CD4-positive, alpha-beta T cell treated with Interferon alpha-2 for 1 hour (primary cell): ENCODE measurements around the gene MARCHF10.

ENCODE experiments used
- DNase-seq, 2 donors: peaks; one replicate each; pipeline ENCODE4 v3.0.0-alpha.2; 2020 to 2022

Gene MARCHF10

DNA sequence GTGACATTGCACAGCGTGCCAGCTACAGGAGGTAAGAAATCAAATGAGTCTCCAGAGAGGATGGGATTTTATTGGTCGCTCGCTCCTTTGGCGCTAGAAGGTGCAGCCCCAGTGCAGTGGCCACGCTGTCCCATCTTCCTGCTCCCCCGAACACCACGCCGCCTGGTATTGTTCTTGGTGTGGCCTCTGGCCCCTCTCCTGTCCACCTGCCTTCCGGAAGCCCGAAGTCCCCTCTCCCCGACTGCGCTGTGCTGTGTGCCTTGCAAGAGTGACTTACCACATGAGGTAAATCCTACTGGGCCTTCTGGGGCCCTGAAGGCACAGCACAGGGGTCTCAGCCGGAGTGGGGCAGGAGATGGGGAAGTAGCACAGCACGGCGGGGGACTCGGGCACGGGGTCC, 58.2 kb downstream of the MARCHF10 start:
- DNase-seq = no peak

DNA sequence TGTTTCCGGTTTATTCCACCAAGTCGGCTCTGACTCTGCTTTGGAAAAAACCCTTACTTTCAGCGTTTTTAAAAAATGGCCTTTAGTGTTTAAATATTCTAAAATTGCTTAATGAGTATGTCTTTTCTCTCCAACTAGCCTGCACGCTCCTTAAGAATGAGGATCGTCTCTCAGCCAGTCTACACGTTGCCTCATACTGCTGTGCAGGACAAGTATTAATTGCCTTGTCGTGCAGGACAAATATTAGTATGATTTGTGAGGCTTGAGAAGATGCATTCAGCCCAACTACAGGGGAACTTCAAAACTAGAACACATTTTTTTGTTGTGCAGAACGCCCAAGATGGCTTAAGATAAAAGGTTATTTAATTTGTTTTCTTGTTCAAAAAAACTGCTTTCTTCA, 61.2 kb downstream of the MARCHF10 start:
- no peak for DNase-seq

DNA sequence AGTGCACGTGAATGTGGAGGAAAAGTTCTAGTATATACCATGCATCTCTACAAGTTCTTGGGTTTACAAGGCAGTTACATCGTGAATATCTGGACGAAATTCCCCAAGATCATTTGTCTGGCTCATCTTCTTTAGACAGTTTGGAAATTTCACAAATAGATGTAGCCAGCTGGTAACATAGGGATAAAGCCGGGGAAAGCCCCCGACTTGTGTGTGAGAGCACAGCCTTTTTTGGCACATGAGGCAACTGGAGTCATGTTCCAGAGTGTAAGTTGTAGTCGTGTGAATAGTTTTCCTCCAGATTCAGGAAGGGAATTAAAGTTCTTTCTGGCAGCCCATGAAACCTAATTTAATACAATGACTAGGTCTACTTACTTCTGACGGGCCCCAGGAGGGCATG, 62.3 kb downstream of the MARCHF10 start:
- DNase-seq = no peak

DNA sequence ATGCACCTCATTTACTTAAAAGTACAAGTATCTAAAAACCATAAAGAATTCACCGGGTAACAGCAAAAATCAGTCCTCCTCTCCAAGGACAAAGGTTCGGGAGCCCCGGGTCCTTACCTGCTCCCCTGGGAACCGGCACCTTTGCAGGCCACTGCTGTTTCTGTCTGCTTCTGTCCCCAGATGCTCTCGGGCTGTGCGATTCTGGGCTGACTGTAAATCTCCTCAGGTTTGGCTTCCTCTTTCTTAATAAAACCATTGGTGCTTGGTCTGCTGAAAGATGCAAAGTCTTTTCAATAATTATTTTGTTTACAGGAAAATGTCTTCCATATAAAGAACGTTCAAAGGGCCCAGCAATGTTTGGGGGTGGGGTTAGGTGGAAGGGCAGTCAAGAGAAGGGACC, 63.9 kb downstream of the MARCHF10 start:
- no peak for DNase-seq

DNA sequence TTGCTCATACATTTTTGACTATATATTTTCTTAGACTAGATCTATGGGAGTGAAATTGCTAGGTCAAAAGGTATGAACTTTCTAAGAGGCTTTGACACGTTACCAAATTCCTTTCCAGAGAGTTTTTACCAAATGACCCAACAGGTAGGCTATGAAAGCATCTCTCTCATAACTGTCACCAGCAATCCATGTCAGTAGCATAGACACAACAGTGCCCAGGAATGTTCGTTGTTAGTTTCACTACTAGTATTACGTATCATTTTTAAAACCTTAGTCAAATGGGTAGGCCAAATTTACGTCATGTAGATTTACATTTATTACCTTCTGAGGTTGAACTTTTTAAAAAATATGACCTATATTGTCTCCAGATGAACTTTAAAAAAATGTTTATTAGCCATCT, 66.8 kb downstream of the MARCHF10 start:
- DNase-seq = no peak

DNA sequence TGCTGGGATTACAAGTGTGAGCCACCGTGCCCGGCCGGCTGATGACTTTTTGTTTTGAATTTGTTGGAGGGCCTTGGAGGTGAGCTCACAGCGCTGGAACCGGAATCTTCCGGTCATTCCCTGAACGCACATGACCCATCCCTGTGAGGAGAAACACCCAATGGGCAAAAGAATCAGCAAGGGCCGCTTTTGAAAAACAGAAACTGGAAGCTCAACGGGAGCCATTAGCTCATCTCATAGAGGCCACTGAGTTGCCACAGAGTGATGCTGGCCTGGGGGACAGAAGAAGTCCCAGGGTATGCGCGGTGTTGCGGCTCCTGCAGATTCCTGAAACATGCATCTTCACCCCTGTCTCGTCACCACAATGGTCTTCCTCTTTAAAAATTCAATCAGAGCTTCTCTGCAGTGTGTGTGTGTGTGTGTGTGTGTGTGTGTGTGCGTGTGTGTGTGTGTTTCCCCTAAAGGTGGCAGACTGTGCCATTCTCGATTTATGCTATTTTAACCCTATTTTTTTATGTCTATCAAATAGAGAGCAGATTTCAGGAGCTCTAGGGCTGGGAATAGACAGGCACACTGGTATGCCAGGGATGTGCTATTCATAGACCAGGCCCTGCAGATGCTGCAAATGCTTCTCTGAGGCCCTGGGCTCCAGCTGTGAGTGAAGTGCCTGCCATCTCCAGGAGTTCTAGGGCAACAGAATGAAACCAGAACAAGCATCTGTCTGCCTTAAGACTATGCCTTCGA, 68.3 kb downstream of the MARCHF10 start:
- no peak for DNase-seq

DNA sequence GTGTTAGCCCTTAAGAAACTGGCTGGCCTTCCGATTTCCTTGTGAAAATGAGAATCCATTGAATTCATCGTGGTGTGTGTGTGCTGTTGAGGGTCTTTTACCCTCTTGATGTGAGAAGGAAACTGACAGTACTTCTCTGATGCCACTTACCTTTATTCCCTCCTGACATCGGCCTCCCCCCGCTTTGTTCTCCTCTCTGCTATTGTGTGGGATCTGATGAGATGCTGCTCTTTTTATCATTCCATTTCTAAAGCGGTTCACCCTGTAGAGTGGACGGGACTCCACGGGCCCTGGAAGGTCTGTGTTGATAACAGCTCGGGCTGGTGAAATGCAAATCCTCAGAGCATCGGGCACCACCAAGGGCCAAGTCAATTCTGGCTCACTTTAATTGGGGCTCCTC, 69.8 kb downstream of the MARCHF10 start:
- DNase-seq = no peak

DNA sequence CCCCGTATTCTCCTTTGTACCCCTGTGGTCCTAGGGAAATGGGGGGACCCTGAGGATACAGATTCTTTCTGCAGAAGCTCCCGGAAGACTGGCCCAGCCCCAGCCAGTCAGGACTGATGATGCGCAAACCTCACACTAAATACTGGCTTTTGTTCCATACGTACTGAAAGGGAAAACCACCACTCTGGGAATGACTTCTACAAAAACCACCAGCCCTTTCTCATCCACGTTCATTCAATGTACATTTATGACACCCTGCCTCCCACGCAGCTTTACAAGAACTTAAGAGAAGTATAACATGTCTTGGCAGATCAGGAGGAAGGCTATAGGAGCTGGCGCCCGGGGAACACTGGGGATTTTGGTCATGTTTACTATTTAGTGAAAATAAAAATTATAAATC, 70.6 kb downstream of the MARCHF10 start:
- DNase-seq = no peak

DNA sequence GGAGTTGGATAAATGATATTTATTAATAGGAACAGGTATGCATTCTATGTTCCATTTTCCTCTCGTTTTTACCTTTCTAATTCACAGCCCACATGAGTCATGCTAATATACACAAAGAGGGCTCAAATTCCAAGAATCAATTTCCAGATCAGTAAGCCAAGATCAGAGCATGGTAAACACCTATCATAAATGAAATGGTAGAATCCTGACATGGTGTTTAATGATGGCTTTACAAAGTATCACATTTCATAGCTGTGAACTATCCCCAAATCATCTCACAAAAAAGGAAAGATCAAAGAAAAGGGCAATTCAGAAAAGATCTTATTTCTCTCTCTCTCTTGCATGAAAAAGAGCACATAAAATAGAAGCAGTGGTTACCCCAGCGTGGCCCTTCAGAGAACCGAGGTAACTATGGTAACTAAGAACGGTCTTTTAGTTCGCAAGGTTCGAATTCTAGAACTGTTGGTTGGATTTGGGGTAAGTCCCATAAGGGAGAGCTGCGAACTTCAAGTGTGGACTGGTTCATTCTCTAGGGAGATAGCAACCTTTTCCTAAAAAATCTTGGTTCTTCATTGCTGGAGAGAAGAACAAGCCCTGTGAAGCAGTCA, 73.0 kb downstream of the MARCHF10 start:
- no peak for DNase-seq

DNA sequence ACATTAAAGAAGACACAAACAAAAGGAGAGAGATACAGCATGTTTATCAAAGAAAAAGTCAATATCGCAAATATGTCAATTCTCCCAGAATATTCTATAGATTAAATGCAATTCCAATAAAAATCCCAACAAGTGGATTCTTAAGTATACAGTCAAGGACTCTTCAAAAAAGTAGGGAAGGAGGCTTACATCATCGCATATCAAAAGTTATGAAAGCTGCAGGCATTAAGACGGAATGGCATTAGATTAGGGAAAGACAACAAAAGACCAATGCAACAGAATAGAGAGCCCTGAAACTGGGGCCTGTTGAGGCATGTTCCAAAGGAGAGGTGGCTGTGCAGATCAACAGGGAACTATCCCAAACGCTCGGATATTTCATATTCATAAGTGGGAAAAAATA, 76.0 kb downstream of the MARCHF10 start:
- no peak for DNase-seq

DNA sequence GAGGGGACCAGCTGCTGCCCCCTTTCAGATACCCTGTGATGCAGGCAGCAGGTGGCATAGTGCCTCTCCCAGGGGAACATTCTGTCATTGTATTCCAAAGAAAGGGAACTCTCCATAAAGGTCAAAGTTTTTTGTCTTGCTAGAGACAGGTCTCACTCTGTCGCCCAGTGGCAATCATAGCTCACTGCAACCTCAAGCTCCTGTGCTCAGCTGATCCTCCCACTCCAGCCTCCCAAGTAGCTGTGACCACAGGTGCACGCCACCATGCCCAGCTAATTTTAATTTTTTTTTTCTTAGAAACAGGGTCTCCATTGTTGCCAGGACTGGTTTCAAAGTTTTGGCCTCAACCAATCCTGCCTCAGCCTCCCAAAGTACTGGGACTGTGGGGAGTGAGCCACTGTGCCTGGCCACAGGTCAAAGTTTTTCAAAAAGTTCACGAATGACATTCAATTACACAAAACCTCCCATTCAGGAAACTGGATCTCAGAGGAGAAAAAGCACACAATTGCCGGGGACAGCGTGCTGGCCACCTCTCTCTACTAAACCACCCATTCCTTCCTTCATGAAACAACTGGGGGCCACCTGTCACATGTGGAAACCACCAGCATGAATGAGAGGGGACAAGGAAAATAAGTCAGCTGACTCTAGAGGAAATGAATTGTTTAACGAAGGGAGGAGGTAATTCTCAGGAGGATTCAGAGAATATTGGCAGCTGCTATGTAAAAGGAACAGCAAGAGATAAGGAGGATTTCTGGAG, 80.0 kb downstream of the MARCHF10 start:
- no peak for DNase-seq

DNA sequence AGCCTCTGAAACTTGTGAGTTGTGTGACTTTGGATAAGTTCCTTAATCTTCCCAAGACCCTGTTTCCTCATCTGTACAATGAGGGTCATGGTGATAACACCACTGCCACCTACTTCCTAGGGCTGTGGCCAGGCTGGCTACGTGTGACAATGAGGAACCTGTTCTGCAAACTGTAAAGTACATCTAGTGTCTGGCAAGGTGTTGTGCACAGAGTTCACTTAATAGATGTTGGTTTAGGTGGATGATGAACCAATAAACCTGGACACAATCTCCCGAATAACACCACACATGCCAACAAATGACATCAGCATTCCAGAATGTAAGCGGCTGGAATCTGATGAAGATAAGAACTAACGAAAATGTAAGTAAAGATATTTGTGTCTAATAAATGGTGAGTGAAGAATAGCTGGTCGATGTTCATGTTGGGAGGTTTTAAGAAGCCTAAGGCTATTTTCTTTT, 82.3 kb downstream of the MARCHF10 start:
- DNase-seq = no peak

DNA sequence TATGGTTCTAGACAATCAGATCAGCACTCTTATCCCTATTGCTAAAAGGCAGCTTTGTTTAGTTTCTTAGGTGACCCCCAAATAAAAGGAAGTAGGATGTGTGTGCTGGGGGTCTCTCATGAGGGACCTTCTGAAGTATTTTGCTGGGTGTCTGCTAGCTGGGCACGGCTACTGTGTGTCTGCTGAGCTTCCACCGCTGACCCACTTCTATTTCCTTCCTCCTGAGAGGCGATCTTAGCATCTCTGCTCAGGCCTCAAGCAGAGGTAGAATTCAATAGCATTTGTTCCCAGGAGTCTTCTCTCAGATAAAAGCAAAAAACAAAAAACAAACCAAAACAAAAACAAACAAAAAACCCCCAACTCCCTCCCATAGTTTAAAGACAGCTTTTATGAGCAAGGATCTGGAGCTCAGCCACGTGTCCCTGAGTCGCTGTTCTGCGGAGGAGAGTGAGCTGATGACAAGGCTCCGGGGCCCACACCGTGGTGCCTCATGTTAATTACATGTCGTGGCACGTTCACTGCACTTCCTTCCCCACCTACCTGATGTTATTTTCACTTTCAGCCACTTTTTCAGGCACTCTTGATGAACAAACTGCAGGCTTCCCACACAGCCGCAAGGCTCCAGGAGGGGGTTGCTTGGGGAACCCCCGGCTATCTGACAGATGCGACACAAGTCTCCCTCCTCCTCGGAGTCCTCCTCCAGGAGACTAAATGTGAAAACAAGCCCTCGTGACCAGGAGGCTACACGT, 83.5 kb downstream of the MARCHF10 start:
- DNase-seq = peak; percentile 69 to 80

DNA sequence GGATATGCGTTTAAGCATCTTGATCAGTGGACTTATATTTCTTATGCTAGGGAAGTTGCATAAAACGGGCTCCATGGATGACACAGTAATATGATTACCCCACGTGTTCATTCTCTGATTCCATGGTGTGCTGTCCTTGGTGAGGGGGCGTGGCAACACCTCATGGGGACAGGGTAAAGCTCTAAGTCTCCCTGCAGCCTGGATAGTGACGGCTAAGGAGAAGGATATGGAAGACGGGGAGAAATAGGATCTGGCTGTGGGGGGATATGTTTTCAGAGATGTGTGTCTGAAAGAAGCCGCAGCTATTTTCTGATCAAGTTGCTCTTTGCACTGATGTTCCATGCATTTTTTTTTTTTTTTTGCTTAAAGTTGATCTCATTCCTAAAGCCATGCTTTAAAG, 84.3 kb downstream of the MARCHF10 start:
- DNase-seq = no peak

DNA sequence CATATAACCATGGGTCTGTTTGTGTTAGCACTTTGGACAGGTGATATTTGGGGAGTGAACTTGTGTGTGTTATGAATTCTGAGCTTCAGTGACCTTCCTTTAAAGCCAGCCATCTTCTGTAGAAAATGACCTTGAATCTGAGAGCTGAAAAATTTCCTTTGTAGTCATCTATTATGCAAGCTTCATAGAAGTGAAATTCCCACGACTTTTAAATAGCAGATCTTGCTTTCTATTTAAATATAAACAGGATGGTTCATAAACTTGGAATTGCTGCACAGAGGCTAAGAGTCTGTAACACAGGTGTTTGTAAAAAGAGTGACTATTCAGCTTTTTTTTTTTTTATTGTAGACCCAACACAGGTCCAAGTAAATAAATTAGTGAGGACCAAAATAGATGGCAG, 85.5 kb downstream of the MARCHF10 start:
- DNase-seq = no peak

DNA sequence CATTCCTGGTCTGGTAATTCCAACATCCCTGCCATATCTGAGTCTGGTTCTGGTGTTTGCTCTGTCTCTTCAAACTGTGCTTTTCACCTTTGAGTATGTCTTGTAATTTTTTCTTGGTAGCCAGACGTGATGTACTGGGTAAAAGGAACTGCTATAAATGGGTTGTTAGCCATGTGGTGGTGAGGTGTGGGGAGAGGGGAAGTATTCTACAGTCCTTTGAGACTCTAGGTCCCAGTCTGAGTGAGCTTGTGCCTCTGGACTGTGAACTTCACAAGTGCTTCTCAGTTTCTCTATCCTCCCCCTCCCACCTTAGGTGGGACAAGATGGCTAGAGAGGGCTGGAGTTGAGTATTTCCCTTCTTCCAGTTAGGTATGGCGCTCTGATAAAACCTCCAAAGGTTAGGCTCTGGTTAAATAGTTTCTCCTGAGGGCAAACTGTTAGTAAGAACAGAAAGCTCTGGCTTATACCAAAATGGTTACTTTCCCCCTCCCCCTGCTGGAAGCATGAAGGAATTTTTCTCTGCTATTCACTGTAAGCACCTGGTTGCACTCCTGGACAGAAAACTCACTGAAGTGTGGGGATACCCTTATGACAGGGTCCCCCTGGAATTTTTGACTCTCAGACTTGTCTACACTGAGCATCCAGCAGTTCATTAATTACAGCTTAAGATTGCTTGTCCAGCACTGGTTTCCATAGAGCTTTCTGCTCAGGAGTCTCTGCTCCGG, 87.8 kb downstream of the MARCHF10 start:
- DNase-seq = peak in 1 of 2 donors; percentile 31

DNA sequence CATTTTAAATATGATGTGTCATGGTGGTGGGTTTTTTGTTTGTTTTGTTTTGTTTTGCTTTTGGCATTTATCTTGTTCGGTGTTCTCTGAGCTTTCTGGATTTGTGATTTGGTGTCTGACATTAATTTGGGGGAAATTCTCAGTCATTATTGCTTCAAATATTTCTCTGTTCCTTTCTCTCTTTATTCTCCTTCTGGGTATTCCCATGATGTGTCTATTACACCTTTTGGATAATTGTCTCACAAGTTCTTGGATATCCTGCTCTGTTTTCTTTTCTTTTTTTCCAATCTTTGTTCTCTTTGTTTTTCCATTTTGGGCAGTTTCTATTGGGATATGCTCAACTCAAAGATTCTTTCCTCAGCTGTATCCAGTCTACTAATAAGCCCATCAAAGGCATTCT, 88.5 kb downstream of the MARCHF10 start:
- no peak for DNase-seq

DNA sequence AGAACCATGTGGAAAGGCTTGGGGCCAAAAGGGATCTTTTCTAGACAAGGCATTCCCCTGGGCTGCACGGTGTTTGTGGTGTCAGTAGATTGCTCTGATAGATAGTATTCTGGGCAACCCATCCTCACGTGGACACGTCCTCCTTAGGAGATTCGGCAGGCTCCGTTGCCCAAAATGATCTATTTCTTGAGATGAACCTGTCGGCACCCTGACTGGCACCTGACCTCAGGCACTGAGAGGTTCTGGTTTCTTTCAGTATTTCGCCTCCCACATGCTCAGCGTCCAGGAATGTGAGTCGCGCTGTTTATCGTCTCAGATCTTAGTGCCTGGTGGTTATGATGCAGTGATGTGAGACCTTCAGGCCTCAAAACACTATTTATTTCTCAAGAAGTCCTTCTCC, 89.7 kb downstream of the MARCHF10 start:
- DNase-seq = no peak

DNA sequence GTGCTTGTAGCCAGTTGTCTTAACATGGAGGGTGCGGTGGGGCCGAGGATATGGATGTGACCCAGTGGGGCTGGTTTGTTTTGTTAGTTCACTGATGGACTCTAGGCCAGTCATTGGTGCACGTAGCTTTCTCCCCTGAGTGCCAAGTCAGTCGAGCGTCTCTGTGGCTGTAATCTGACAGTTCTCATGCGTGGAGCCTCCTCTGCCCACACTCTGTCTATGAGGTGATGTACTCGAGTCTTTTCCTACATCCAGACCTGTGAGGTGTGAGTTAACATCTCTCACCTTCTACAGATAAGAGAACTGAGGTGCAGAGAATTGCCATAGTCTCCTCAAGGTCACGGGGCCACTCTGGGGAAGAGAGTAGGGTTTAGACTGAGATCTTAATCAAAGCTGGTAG, 90.2 kb downstream of the MARCHF10 start:
- no peak for DNase-seq

DNA sequence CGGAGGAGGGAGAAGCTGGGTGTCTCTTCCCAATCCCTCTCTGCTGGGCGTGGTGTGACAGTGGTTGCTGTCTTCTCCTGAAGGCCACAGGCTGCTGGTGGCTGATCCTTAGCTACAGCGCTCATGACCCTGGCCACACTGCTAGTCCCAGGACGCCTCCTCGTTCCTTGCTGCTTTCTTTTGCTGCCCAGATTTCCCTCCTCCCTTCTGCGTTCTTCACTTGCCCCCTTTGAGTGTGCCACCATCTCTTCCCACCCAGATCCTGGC, 90.6 kb downstream of the MARCHF10 start:
- DNase-seq = no peak

DNA sequence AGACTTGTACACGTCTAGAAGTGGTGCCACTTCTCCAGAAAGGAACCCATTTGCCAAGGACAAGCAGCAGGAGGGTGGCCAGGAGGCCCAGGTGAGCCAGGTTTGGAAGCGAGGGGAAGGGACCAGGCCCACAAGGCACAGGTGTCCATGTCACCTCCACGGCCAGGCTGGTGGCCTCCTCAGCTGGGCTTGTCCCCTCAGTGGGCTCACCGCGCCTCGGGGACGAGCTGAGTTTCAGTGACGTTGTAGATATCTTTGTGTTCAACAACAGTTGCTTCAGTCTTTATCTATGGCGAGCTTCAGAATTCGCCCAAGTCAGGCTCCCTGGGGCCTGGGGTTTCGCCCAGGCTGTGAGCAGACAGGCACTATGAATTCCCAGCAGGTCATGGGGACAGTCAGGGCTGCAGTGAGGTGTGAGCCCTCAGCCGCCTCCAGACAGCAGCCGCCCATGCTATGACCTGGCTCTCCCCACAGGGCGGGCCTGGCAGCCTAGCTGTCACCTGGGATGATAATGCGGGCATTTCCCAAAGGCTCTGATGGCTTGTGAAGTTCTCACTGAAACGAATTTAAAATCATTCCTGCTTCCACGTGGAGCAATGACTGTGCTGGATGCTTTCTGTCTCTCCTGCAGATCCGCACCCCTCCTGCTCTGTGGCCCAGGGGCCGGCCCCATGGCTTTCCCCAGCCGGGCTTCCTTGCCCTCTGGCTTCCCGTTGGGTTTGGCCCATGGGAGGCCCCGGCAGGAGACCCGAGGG, 91.1 kb downstream of the MARCHF10 start:
- DNase-seq = no peak

DNA sequence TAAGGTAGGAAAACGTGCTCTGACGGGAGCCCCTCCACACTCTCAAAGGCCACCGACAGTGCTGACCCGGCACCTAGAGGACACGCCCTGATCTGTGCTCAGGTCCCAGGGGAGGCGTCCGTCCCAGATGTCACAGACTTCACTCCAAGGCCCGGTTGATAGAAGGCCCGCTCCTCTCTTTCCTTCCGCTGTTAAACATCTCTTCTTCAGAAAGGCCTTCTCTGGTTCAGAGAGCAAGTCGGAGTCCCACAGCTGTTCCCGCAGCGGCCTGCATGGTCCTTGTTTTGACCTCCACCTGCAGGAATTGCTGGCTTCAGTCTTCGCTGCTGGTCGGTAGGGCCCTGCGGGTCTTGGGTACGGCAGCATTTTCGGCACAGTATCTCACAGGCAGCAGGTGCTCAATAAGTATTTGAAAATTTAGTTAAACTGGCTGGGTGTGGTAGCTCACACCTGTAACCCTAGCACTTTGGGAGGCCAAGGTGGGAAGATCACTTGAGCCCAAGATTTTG, 92.2 kb downstream of the MARCHF10 start:
- DNase-seq = no peak
